H1 (cell line): ENCODE measurements around the gene ADD2. TPM values are rescaled to one million over a fixed set of nuclear protein-coding genes. Genes with fewer than 3 reads are reported as not detected.

Experiments used
- CTCF ChIA-PET: fragments of 300-600 bp; sonication (Branson Sonifier 250); formaldehyde crosslinking; loops from one replicate; lab custom pipeline; 2021; ENCODE audit not compliant: partially characterized antibody; lab: Charles Lee
- POLR2A ChIA-PET: fragments of 300-600 bp; sonication (Branson Sonifier 250); formaldehyde crosslinking; loops from one replicate; lab custom pipeline; 2021; ENCODE audit warnings: inconsistent platforms; ENCODE audit not compliant: partially characterized antibody; lab: Charles Lee
- DNase-seq, 2 experiments: peaks; one replicate each; pipeline versions ENCODE4 v3.0.0 to v3.0.0-alpha.2; 2010 to 2022; ENCODE audit warnings: low spot score in 2 of 2, low read depth in 1 of 2, mixed read lengths in 1 of 2
- FAIRE-seq: peaks from 2 replicates; lab custom pipeline; 2011; peaks lifted over from hg19 to GRCh38; lab: Jason Lieb, UNC
- H2AFZ ChIP-seq: 2 replicates; pipeline ENCODE4 v1.8.1; 2012; ENCODE audit warnings: low read length, inconsistent platforms
- H2AK5ac ChIP-seq: 2 replicates; pipeline ENCODE4 v1.6.1; 2013; ENCODE audit warnings: low read depth, low read length
- H2BK120ac ChIP-seq: replicated peaks from 2 replicates; pipeline ENCODE3; 2013; ENCODE audit warnings: low read depth, low read length, inconsistent platforms
- H2BK12ac ChIP-seq: 2 replicates; pipeline ENCODE4 v1.6.1; 2013; ENCODE audit warnings: low read depth, low read length
- H2BK15ac ChIP-seq: 2 replicates; pipeline ENCODE4 v1.6.1; 2013; ENCODE audit warnings: low read length
- H2BK20ac ChIP-seq: 2 replicates; pipeline ENCODE4 v1.6.1; 2013; ENCODE audit warnings: low read length
- H2BK5ac ChIP-seq: 2 replicates; pipeline ENCODE4 v1.6.1; 2013; ENCODE audit warnings: low read depth, low read length
- H3K14ac ChIP-seq: 2 replicates; pipeline ENCODE4 v1.6.1; 2013; ENCODE audit warnings: inconsistent platforms; ENCODE audit not compliant: insufficient read length
- H3K18ac ChIP-seq: 2 replicates; pipeline ENCODE4 v1.6.1; 2013; ENCODE audit warnings: low read length; ENCODE audit errors: extremely low read depth
- H3K23ac ChIP-seq: 2 replicates; pipeline ENCODE4 v1.6.1; 2013; ENCODE audit warnings: inconsistent platforms; ENCODE audit not compliant: insufficient read length
- H3K23me2 ChIP-seq: 2 replicates; pipeline ENCODE4 v1.6.1; 2013; ENCODE audit warnings: low read depth, low read length
- H3K27ac ChIP-seq: 2 replicates; pipeline ENCODE4 v1.6.1; 2011; ENCODE audit warnings: low read depth, low read length, inconsistent platforms
- H3K27me3 ChIP-seq, 4 experiments: replicated peaks in 1 of 4; 1 replicate in 1 of 4; 2 replicates in 3 of 4; pipeline versions ENCODE4 v1.6.1 to v1.8.1; 2011 to 2013; ENCODE audit warnings: low read length in 3 of 4, mild to moderate bottlenecking in 3 of 4, inconsistent platforms in 2 of 4, mixed read lengths in 2 of 4, moderate library complexity in 1 of 4; ENCODE audit not compliant: control insufficient read depth in 3 of 4, insufficient read depth in 3 of 4; ENCODE audit errors: extremely low read depth in 1 of 4
- H3K36me3 ChIP-seq, 4 experiments: 2 replicates each; pipeline versions ENCODE4 v1.6.1 to v1.8.1; 2011 to 2013; ENCODE audit warnings: mild to moderate bottlenecking in 4 of 4, low read length in 3 of 4, moderate library complexity in 2 of 4, control low read depth in 1 of 4, inconsistent platforms in 1 of 4; ENCODE audit not compliant: insufficient read depth in 4 of 4, control insufficient read depth in 2 of 4
- H3K4ac ChIP-seq: replicated peaks from 2 replicates; pipeline ENCODE3; 2013; ENCODE audit warnings: low read length, low read depth, mixed read lengths, inconsistent platforms; ENCODE audit not compliant: insufficient read length
- H3K4me1 ChIP-seq, 4 experiments: replicated peaks in 1 of 4; 1 replicate in 1 of 4; 2 replicates in 3 of 4; pipeline versions ENCODE4 v1.6.1 to v1.8.1; 2011 to 2013; ENCODE audit warnings: low read length in 3 of 4, inconsistent platforms in 2 of 4, mixed read lengths in 1 of 4; ENCODE audit not compliant: insufficient read depth in 4 of 4, control insufficient read depth in 3 of 4
- H3K4me2 ChIP-seq, 2 experiments: 2 replicates each; pipeline versions ENCODE4 v1.6.1 to v1.8.1; 2011 to 2013; ENCODE audit warnings: low read depth in 2 of 2, low read length in 2 of 2, control low read depth in 1 of 2, inconsistent platforms in 1 of 2, mild to moderate bottlenecking in 1 of 2; ENCODE audit not compliant: insufficient read depth in 1 of 2
- H3K4me3 ChIP-seq, 4 experiments: fragments of 200-600, 300-600 bp in 1 of 4; sonication (generic), shearing (Covaris generic), sonication (Bioruptor Twin) in 1 of 4; 2 replicates each; pipeline versions ENCODE4 v1.5.1 to v1.8.1; 2011 to 2016; ENCODE audit warnings: low read length in 4 of 4, low read depth in 3 of 4, control low read depth in 2 of 4, inconsistent platforms in 2 of 4, mild to moderate bottlenecking in 2 of 4, mixed read lengths in 1 of 4, moderate library complexity in 1 of 4; ENCODE audit not compliant: insufficient read depth in 2 of 4; ENCODE audit errors: extremely low read depth in 1 of 4
- H3K56ac ChIP-seq: replicated peaks from 2 replicates; pipeline ENCODE3; 2013; ENCODE audit warnings: low read depth, mild to moderate bottlenecking, mixed read lengths, low read length, inconsistent platforms; ENCODE audit not compliant: insufficient read length
- H3K79me1 ChIP-seq: 2 replicates; pipeline ENCODE4 v1.6.1; 2013; ENCODE audit warnings: low read depth, low read length, control low read depth
- H3K79me2 ChIP-seq, 2 experiments: 2 replicates each; pipeline versions ENCODE4 v1.6.1 to v1.8.1; 2012 to 2013; ENCODE audit warnings: low read length in 2 of 2, mild to moderate bottlenecking in 2 of 2, inconsistent platforms in 1 of 2; ENCODE audit not compliant: insufficient read depth in 2 of 2, control insufficient read depth in 1 of 2
- H3K9ac ChIP-seq, 4 experiments: replicated peaks in 1 of 4; 1 replicate in 1 of 4; 2 replicates in 3 of 4; pipeline versions ENCODE4 v1.6.1 to v1.8.1; 2011 to 2013; ENCODE audit warnings: low read depth in 3 of 4, low read length in 3 of 4, control low read depth in 2 of 4, mild to moderate bottlenecking in 2 of 4, moderate library complexity in 2 of 4, inconsistent platforms in 1 of 4; ENCODE audit errors: extremely low read depth in 1 of 4
- H3K9me3 ChIP-seq, 2 experiments: 2 replicates each; pipeline versions ENCODE4 v1.6.1 to v1.8.1; 2012 to 2013; ENCODE audit warnings: mild to moderate bottlenecking in 2 of 2, moderate library complexity in 2 of 2, control low read depth in 1 of 2, inconsistent platforms in 1 of 2, low read depth in 1 of 2, low read length in 1 of 2, mixed read lengths in 1 of 2; ENCODE audit not compliant: insufficient read depth in 2 of 2
- H4K20me1 ChIP-seq, 2 experiments: replicated peaks in 1 of 2; 2 replicates each; pipeline versions ENCODE3 to v1.8.1; 2011 to 2013; ENCODE audit warnings: inconsistent platforms in 2 of 2, low read length in 2 of 2, mild to moderate bottlenecking in 1 of 2; ENCODE audit not compliant: insufficient read depth in 2 of 2, control insufficient read depth in 1 of 2
- H4K5ac ChIP-seq: 2 replicates; pipeline ENCODE4 v1.6.1; 2013; ENCODE audit warnings: low read length, low read depth, mixed read lengths, inconsistent platforms; ENCODE audit not compliant: insufficient read length
- H4K8ac ChIP-seq: 2 replicates; pipeline ENCODE4 v1.8.0; 2013; ENCODE audit warnings: mild to moderate bottlenecking, moderate library complexity, low read length, inconsistent platforms; ENCODE audit not compliant: insufficient read depth; ENCODE audit errors: extremely low read depth
- H4K91ac ChIP-seq: replicated peaks from 2 replicates; pipeline ENCODE3; 2013; ENCODE audit warnings: low read length, mixed read lengths, inconsistent platforms; ENCODE audit not compliant: insufficient read length
- MAX ChIP-seq: IDR thresholded peaks from 2 replicates; pipeline ENCODE4 v1.6.1; 2012; ENCODE audit warnings: inconsistent platforms
- POU5F1 ChIP-seq: IDR thresholded peaks from 2 replicates; pipeline ENCODE4 v1.6.1; 2011; ENCODE audit warnings: low read depth, mild to moderate bottlenecking, low read length, moderate library complexity
- WGBS, 2 experiments: shearing (Covaris generic) in 1 of 2; methylation state at CpG; one replicate each; pipeline versions ENCODE4 v1.1.6 to v1.1.7; 2013 to 2015; ENCODE audit warnings: low lambda C conversion rate in 2 of 2, mixed read lengths in 2 of 2, inconsistent platforms in 1 of 2, low coverage in 1 of 2, missing lambda C conversion rate in 1 of 2; ENCODE audit not compliant: insufficient replicate concordance in 2 of 2, insufficient coverage in 1 of 2, insufficient read length in 1 of 2; ENCODE audit errors: extremely low coverage in 1 of 2, missing lambda C conversion rate in 1 of 2; 5-methylcytosine and 5-hydroxymethylcytosine counted together
- polyA plus RNA-seq, 7 experiments: library from polyadenylated mRNA; depleted of rRNA in 3 of 7; stranded (reverse) in 5 of 7; unstranded in 2 of 7; fragments of >200 nt in 5 of 7; fragments of 200-250 nt in 2 of 7; gene quantifications; 1 replicate in 5 of 7; 2 replicates in 1 of 7; 4 replicates in 1 of 7; pipeline versions ENCODE4 v1.2.1 to v1.2.3, GENCODE V29; 2011 to 2013; ENCODE audit warnings: missing spikeins in 2 of 7, mixed read lengths in 2 of 7
- total RNA-seq: library from RNA; stranded (reverse); fragmentation: NEBNext Ultra II Directional; extraction: Animal tissue kit (Norgen Biotek cat#: 25700); gene quantifications from 2 replicates; pipeline ENCODE4 v1.2.1, GENCODE V29; 2021

The ADD2 gene
- total and polyA plus RNA-seq, 2 of the 8 experiments (the other 6 are each of a cell fraction or from before 2014, with no cell fraction given), result 58.5 to 170 TPM

- Histone ChIP-seq H3K56ac (no peak overlapping the region), H4K91ac (no peak overlapping the region), H4K8ac (no peak overlapping the region), H2BK15ac (0 out of 2 replicates have a peak overlapping the region, but pooled peaks have one; percentile 1), H3K23ac (no peak overlapping the region), H3K4ac (no peak overlapping the region), H2BK5ac (0 out of 2 replicates have a peak overlapping the region, but pooled peaks have one; percentile 3), H3K4me3 (no peak overlapping the region), H3K14ac (no peak overlapping the region), H3K27ac (no peak overlapping the region), H2BK20ac (no peak overlapping the region), H2BK12ac (no peak overlapping the region), H3K79me1 (peaks cover 19% of the 10 kb centered on the region), H4K5ac (no peak overlapping the region), H2AFZ (no peak overlapping the region), H3K27me3 (no peaks in the 10 kb centered on the region), H3K79me2 (peaks cover 7 to 97% of the 10 kb centered on the region in 2 experiments), H4K20me1 (peaks cover 21 to 24% of the 10 kb centered on the region in 2 experiments), H3K36me3 (no peaks in the 10 kb centered on the region; a peak in 1 of 8 replicates), H3K18ac (no peak overlapping the region), H3K4me2 (no peak overlapping the region), H2BK120ac (no peak overlapping the region), H2AK5ac (peak overlapping the region; percentile 80), H3K9me3 (peaks cover 0 to 4% of the 10 kb centered on the region in 2 experiments; a peak in 1 of 4 replicates), H3K4me1 (peaks cover 1 to 19% (median 9%) of the 10 kb centered on the region in 4 experiments; a peak in 4 of 7 replicates), H3K23me2 (no peaks in the 10 kb centered on the region; the same call in 1 of the 2 replicates), H3K9ac (no peak overlapping the region)
- TF ChIP-seq MAX, result 0 out of 2 replicates have a peak, but pooled peaks have one; percentile 36
- no peak for TF ChIP-seq POU5F1
- ChIA-PET POLR2A (no interaction called here), CTCF (interaction anchor here (0.7 to 6.3 kb wide), 11 partner anchors 9 to 407 kb away, joined by 3 to 39 read pairs (median 6); partner anchors contain the start of gene ADD2)
- no peak for FAIRE-seq
- DNase-seq, result no peak
- WGBS, 2 experiments, result 93% methylated on average over 3 of the region's 3 CpGs; no CpG with 5 or more reads in 1 of the 2 experiments
Measured at GRCh38 chr2:70747284-70747683, 20.7 kb downstream of the ADD2 start.
